ENCODE data around the gene COL20A1. TPM values are rescaled to one million over a fixed set of nuclear protein-coding genes. Genes with fewer than 3 reads are reported as not detected.
"Not testable (repeated sequence)": the region's sequence is repeated elsewhere in the genome, so short reads cannot be mapped to it uniquely, and the experiment has no call there.

The COL20A1 gene
- total RNA-seq, 1 donor, result not detected

- TF ChIP-seq, protein P1, sequence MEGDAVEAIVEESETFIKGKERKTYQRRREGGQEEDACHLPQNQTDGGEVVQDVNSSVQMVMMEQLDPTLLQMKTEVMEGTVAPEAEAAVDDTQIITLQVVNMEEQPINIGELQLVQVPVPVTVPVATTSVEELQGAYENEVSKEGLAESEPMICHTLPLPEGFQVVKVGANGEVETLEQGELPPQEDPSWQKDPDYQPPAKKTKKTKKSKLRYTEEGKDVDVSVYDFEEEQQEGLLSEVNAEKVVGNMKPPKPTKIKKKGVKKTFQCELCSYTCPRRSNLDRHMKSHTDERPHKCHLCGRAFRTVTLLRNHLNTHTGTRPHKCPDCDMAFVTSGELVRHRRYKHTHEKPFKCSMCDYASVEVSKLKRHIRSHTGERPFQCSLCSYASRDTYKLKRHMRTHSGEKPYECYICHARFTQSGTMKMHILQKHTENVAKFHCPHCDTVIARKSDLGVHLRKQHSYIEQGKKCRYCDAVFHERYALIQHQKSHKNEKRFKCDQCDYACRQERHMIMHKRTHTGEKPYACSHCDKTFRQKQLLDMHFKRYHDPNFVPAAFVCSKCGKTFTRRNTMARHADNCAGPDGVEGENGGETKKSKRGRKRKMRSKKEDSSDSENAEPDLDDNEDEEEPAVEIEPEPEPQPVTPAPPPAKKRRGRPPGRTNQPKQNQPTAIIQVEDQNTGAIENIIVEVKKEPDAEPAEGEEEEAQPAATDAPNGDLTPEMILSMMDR (IDR thresholded peaks at IDR 0.05; ENCODE audit: insufficient read depth, low read length), result no peak
- no peak overlapping the region for H3K4me3 ChIP-seq (ENCODE audit: low read depth, low read length)
- DNase-seq (ENCODE audit: low read depth), result no peak
These were observed 43.1 kb upstream of the COL20A1 start for GRCh38 chr20:63249891-63250290.

DNA sequence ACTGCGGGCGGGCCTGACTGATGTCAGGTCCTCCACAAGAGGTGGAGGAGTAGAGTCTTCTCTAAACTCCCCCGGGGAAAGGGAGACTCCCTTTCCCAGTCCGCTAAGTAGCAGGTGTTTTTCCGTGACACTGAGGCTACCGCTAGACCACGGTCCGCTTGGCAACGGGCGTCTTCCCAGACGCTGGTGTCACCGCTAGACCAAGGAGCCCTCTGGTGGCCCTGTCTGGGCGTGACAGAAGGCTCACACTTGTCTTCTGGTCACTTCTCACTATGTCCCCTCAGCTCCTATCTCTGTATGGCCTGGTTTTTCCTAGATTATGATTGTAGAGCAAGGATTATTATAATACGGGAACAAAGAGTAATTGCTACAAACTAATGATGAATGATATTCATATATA is 41.6 kb upstream of the COL20A1 start:
- DNase-seq (ENCODE audit: low read depth), result not testable (repeated sequence)

DNA sequence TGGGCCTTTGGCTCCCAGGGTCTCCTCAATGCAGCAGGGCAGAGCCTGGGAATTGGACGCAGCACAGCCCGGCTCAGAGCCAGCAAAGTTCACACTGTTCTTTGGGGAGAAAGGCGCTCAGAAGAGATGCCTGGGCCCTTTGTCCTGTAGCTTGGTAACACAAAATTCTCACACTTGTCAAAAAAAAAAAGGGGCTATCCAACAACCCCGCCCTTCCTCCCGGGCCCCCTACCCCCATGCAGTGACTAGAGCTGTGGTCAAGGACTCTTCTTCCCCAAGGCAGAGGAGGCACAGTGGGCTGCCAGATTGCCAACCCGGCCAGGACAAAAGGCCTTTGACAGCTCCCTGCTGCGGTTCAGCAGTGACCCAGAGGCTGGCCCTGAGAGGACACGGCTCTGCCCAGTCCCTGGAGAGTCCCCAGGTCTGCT is 40.7 kb upstream of the COL20A1 start:
- no peak overlapping the region for H3K4me3 ChIP-seq (ENCODE audit: low read depth, low read length)
- DNase-seq (ENCODE audit: low read depth), result no peak
- TF ChIP-seq, protein P1 (IDR thresholded peaks at IDR 0.05; ENCODE audit: insufficient read depth, low read length), result no peak

More for the DNA sequence above, 41.6 kb upstream of the COL20A1 start:
- not testable (repeated sequence) for H3K4me3 ChIP-seq (ENCODE audit: low read depth, low read length)

- TF ChIP-seq, protein P1 (IDR thresholded peaks at IDR 0.05; ENCODE audit: insufficient read depth, low read length), result no peak
- no peak overlapping the region for H3K4me3 ChIP-seq (ENCODE audit: low read depth, low read length)
- DNase-seq (ENCODE audit: low read depth), result no peak
These were observed 39.9 kb upstream of the COL20A1 start for GRCh38 chr20:63253065-63253437.

DNA sequence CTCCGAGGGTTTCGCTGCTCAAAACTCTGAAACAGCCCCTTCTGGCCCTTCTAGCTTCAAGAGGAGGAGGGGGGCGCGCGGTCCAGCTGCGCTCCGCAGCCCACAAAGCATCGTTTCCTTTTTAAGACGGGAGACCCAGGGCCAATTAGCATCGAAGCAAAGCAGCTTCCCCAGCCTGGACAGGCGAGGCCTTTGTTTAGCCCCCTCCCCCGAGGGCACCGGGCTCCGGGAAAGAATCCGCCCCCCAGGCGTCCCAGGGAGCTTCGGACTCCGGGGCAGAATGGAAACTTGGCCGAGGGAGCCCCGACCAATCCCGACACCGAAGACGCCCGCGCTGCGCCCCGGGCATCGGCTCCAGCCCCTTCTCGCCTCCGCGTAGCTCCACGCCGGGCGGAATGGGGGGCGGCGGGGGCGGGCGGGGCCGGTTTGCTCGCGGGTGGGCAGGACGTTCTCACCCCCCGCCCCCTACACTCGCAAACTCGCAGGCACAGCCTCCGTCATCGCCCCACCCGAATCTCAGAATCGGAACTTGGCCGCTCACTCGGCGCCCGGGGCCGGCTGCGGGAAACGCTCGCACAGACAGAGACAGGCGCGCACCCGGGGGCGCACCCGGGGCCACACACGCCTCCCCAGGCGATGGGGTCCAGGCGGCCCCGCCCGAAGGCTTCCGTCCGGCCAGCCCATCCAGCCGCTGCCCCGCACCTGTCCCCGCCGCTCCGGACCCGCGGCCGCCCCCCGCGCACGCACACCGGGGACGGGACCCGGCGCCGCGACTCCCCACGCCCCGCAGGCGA is 39.4 kb upstream of the COL20A1 start:
- no peak for DNase-seq (ENCODE audit: low read depth)
- TF ChIP-seq, protein P1 (IDR thresholded peaks at IDR 0.05; ENCODE audit: insufficient read depth, low read length), result no peak
- H3K4me3 ChIP-seq (ENCODE audit: low read depth, low read length), result peak overlapping the region; percentile 9

- TF ChIP-seq, protein P1 (IDR thresholded peaks at IDR 0.05; ENCODE audit: insufficient read depth, low read length), result no peak
- no peak for DNase-seq (ENCODE audit: low read depth)
- H3K4me3 ChIP-seq (ENCODE audit: low read depth, low read length), result peak within 1 kb of the TSS; percentile 9
These were observed 38.8 kb upstream of the COL20A1 start, which contains the start of gene NKAIN4 for GRCh38 chr20:63254232-63254605. NKAIN4 (minus strand) TSS chr20:63254463; CDS start chr20:63254450, 13 bp downstream.

DNA sequence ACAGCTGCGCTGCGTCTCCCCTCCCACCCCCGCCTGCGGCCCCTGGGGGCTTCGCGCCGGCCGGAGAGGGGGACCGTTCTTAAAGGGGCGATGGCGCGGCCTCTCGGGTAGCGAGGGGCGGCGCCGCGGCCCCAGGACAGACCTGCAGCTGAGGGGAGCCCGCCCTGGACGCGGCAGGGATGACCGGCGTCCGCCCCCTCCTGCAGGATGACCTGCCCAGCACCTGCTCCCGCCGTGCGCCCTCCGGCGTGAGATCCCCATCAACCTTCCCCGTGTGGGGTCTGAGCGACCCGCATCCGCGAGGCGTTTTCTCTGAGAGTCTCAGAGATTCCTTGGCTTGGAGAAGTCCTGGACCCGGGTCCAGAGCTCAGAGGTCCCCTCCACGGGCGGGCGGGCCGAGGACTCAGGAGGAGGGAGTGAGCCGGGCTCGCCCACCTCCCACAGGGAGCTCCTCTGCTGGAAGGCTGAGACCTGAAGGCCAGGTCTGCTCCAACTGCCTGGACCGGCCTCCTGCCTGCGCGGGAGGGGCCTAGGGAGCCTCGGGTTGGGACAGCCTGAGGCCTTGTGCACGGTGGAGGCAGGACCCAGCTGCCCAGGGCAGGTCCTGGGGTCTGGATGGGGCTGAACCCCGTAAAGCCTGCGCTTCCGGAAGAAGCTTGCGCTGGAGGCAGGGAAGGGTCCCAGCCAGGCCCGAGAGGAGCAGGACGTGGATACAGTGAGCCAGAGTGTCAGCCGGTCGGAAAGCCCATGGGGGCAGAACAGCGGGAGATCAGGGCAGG is 38.2 kb upstream of the COL20A1 start:
- no peak for DNase-seq (ENCODE audit: low read depth)
- no peak overlapping the region for H3K4me3 ChIP-seq (ENCODE audit: low read depth, low read length)
- TF ChIP-seq, protein P1 (IDR thresholded peaks at IDR 0.05; ENCODE audit: insufficient read depth, low read length), result no peak
